GM12874 (cell line): ENCODE measurements around the gene PCID2.

Source experiments
- TF ChIP-seq, protein P1 (sequence below): IDR thresholded peaks from 2 replicates; pipeline ENCODE4 v1.5.1; 2011; ENCODE audit warnings: low read depth, mild to moderate bottlenecking, control low read depth, low read length, moderate library complexity; ENCODE audit not compliant: insufficient read depth

The PCID2 gene

DNA sequence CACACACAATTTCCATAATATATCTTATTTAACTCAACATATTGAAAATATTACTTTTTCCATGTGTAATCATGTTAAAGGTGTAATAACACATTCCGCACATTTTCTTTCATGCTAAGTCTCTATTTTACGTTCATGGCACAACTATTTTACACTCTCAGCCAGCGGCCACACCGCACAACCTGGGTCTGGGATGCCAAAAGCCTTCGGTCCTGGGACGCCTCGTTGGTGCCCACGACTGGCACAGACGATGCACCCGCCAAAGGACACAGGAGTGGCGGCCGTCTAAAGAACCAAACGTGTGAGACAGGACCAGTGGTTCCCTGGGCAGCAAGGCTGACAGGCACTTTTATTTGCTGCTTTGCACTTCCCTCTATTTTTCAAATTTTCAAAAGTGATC, 60.1 kb downstream of the PCID2 start:
- TF ChIP-seq, protein P1, sequence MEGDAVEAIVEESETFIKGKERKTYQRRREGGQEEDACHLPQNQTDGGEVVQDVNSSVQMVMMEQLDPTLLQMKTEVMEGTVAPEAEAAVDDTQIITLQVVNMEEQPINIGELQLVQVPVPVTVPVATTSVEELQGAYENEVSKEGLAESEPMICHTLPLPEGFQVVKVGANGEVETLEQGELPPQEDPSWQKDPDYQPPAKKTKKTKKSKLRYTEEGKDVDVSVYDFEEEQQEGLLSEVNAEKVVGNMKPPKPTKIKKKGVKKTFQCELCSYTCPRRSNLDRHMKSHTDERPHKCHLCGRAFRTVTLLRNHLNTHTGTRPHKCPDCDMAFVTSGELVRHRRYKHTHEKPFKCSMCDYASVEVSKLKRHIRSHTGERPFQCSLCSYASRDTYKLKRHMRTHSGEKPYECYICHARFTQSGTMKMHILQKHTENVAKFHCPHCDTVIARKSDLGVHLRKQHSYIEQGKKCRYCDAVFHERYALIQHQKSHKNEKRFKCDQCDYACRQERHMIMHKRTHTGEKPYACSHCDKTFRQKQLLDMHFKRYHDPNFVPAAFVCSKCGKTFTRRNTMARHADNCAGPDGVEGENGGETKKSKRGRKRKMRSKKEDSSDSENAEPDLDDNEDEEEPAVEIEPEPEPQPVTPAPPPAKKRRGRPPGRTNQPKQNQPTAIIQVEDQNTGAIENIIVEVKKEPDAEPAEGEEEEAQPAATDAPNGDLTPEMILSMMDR = no peak

DNA sequence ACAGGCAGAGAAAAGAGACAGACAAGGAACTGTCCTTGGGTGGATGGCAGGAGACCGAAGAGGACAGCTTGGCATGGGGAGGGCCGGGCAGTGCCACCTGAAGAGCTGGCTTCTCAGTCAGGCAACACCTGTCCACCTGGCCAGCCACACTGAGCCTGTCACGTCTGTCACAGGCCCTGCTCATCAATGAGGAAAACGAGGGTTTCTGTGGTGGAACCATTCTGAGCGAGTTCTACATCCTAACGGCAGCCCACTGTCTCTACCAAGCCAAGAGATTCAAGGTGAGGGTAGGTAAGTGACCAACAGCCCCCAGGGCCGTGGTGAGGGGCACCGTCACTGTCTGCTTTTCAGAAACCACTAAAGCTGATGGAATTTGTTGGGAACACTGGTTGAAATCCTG, 61.3 kb downstream of the PCID2 start:
- TF ChIP-seq, protein P1 = no peak

DNA sequence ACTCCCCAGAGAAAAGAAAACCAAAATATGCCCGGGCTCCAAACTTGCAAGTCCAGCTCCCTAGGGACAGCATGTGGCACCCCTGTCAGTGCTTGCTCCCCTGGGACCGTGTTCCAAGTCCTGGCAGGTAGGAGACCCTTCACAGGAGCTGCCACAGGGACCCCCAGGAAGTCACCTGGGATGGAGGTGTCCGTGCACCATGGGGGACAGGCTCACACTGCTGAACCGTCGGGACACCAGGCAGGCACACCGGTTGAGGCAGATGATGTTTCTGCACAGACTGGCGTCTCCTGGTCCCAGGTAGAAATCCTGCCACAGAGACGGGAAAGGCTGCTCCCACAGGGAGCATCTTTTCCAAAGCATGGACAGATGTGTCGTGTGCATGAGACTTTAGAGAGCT, 61.7 kb downstream of the PCID2 start:
- TF ChIP-seq, protein P1 = no peak

DNA sequence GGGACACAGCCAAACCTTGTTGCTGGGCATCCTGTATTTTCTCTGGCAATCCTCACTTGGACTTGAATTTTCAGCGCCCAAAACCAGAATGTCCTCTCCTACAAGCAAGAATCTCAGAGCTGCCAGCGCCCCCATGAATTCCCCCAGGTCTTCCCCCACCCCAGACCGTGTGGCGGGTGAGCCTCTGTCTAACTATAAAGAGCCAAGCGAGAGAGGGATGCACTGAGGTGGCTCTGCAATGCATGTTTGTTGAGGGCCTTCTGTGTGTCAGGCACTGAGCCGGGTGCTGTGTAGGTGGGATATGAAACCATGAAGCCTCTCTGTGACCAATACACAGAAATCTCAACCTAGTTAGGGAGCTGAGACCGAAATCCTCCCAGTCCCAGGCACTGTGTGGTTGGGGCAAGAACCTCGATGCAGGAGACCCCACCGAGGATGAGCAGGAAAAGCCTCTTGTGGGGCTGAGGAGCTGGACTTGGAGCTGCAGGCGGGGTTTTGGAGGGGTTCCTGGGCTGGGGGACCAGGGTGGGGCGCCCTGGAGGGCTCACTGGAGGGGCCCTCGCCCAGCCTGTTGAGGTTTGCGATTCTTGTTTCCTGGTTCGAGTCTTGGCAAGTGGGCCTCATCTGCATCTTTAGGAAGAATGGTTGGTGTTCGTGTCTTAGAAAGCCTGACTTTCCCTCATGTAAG, 62.4 kb downstream of the PCID2 start:
- TF ChIP-seq, protein P1 = no peak

DNA sequence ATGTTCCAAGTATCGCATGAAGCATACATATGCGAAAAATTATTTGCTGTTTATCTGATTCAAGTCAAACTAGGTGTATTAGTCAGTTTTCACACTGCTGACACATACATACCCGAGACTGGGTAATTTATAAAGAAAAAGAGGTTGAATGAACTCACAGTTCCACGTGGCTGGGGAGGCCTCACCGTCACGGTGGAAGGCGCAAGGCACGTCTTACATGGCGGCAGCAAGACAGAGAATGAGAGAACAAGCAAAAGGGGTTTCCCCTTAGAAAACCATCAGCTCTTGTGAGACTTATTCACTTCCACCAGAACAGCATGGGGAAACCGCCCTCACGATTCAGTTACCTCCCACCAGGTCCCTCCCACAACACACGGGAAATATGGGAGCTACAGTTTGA, 63.0 kb downstream of the PCID2 start:
- TF ChIP-seq, protein P1 = no peak

DNA sequence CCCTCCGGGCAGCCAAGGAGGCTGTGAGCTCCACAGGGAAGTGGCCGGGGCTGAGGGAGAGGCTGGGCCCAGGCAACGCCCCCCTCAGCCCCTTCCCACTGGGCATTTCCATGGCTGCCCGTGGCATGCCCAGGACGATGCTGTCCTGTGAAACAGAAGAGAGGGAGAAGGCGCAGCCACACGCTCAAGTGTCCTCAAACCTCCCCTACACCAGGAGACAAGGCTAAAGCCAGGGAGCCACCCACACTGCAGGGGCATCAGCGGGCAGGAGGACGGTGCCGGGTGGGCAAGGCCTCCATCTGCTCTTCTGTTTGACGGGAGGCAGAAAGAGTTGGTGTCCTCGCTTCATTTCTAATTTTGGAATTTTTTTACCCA, 64.2 kb downstream of the PCID2 start:
- TF ChIP-seq, protein P1 = no peak

DNA sequence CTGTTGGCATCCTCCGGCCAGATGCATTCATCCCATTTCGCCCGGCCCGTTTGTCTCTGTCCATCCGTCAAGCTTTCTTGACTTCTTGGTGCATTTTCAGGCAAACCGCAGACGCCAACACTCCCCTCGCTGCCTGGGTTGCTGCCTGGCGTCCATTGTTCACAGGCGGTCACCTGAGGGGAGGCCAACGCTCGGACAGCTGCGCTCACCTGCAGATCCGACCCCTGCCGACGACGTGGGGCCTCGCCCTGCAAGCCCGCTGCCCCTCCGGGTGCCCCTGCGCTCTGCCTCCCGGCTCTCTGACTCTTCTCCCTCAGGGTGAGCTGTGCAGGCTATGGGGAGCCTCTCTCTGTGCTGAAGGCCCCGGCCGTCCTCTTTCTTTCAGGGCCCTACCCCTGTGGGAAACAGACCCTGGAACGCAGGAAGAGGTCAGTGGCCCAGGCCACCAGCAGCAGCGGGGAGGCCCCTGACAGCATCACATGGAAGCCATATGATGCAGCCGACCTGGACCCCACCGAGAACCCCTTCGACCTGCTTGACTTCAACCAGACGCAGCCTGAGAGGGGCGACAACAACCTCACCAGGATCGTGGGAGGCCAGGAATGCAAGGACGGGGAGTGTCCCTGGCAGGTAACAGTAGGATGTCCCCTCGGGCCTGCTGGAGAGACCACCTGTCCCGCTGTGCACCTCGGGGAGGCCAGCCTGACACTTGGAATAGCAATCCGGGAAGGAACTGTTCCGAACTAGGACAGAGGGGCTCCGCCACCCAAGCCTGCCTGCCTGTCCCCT, 64.8 kb downstream of the PCID2 start:
- TF ChIP-seq, protein P1 = no peak
